SK-N-SH treated with all-trans-retinoic acid at 6 μM for 48 hours (cell line): ENCODE measurements around the gene PWWP2A.

Experiments
- ATAC-seq: fragments of 200-7000 bp; cut with Tn5 transposase; 3 replicates; pipeline ENCODE4 v1.9.1; 2020; ENCODE audit warnings: mild to moderate bottlenecking, moderate library complexity
- ARNTL ChIP-seq: fragments of 450-650 bp; formaldehyde crosslinking; IDR thresholded peaks from 2 replicates; pipeline ENCODE4 v1.5.0; 2020; ENCODE audit warnings: low read depth, mild to moderate bottlenecking, moderate library complexity, borderline replicate concordance
- BACH2 ChIP-seq: fragments of 250-450 bp; sonication (Bioruptor Pico); IDR thresholded peaks from 2 replicates; pipeline ENCODE4 v1.9.0; 2021; ENCODE audit warnings: mild to moderate bottlenecking, borderline replicate concordance
- CSDC2 ChIP-seq: fragments of 250-450 bp; sonication (Bioruptor Pico); IDR thresholded peaks from 2 replicates; pipeline ENCODE4 v1.5.0; 2020; ENCODE audit warnings: mild to moderate bottlenecking, moderate library complexity
- ESRRG ChIP-seq: fragments of 250-450 bp; sonication (Bioruptor Pico); IDR thresholded peaks from 2 replicates; pipeline ENCODE4 v1.6.1; 2021; ENCODE audit warnings: mild to moderate bottlenecking
- GLIS3 ChIP-seq: fragments of 250-450 bp; sonication (Bioruptor Pico); IDR thresholded peaks from 2 replicates; pipeline ENCODE4 v1.5.0; 2020; ENCODE audit warnings: mild to moderate bottlenecking, moderate library complexity
- ISL1 ChIP-seq: fragments of 250-450 bp; sonication (Bioruptor Pico); IDR thresholded peaks from 2 replicates; pipeline ENCODE4 v2.1.2; 2022; ENCODE audit warnings: mild to moderate bottlenecking, moderate library complexity
- OSR1 ChIP-seq: fragments of 250-450 bp; sonication (Bioruptor Pico); IDR thresholded peaks from 2 replicates; pipeline ENCODE4 v1.8.0; 2022; ENCODE audit warnings: moderate library complexity, mild to moderate bottlenecking, inconsistent platforms
- PPARA ChIP-seq: fragments of 250-450 bp; sonication (Bioruptor Pico); IDR thresholded peaks from 2 replicates; pipeline ENCODE4 v1.5.0; 2020; ENCODE audit warnings: mild to moderate bottlenecking, borderline replicate concordance
- SNAI2 ChIP-seq: fragments of 250-450 bp; sonication (Bioruptor Pico); IDR thresholded peaks from 2 replicates; pipeline ENCODE4 v1.5.0; 2020; ENCODE audit warnings: mild to moderate bottlenecking, moderate library complexity
- TCF4 ChIP-seq: fragments of 250-450 bp; sonication (Bioruptor Pico); IDR thresholded peaks from 2 replicates; pipeline ENCODE4 v1.8.0; 2021; ENCODE audit warnings: mild to moderate bottlenecking, moderate library complexity, borderline replicate concordance
- TOX ChIP-seq: fragments of 250-450 bp; sonication (Bioruptor Pico); IDR thresholded peaks from 2 replicates; pipeline ENCODE4 v1.8.0; 2021; ENCODE audit warnings: mild to moderate bottlenecking, moderate library complexity, borderline replicate concordance
- ZC3H10 ChIP-seq: fragments of 250-450 bp; sonication (Bioruptor Pico); IDR thresholded peaks from 2 replicates; pipeline ENCODE4 v1.5.1; 2021; ENCODE audit warnings: mild to moderate bottlenecking, moderate library complexity
- ZFP3 ChIP-seq: fragments of 250-450 bp; sonication (Bioruptor Pico); IDR thresholded peaks from 2 replicates; pipeline ENCODE4 v1.5.0; 2020; ENCODE audit warnings: mild to moderate bottlenecking, moderate library complexity
- ZNF565 ChIP-seq: fragments of 450-650 bp; formaldehyde crosslinking; conservative IDR thresholded peaks from 2 replicates; pipeline ENCODE4 v1.5.0; 2020; ENCODE audit warnings: low read depth, mild to moderate bottlenecking, moderate library complexity
- ZNF70 ChIP-seq: fragments of 450-650 bp; formaldehyde crosslinking; IDR thresholded peaks from 2 replicates; pipeline ENCODE4 v1.5.0; 2020; ENCODE audit warnings: mild to moderate bottlenecking, moderate library complexity
- ZNF8 ChIP-seq: fragments of 450-650 bp; formaldehyde crosslinking; IDR thresholded peaks from 2 replicates; pipeline ENCODE4 v1.5.0; 2020; ENCODE audit warnings: mild to moderate bottlenecking, moderate library complexity
- TF ChIP-seq, protein P1 (sequence below): fragments of 250-450 bp; sonication (Bioruptor Pico); IDR thresholded peaks from 2 replicates; pipeline ENCODE4 v1.5.1; 2020; ENCODE audit warnings: low read depth, mild to moderate bottlenecking, moderate library complexity
- TF ChIP-seq, protein P2 (sequence below): fragments of 250-450 bp; sonication (Bioruptor Pico); IDR thresholded peaks from 2 replicates; pipeline ENCODE4 v1.8.0; 2020; ENCODE audit warnings: mild to moderate bottlenecking, moderate library complexity, borderline replicate concordance
- TF ChIP-seq, protein P3 (sequence below): fragments of 250-450 bp; sonication (Bioruptor Pico); IDR thresholded peaks from 2 replicates; pipeline ENCODE4 v1.5.0; 2020; ENCODE audit warnings: mild to moderate bottlenecking, moderate library complexity
- TF ChIP-seq, protein P4 (sequence below): fragments of 250-450 bp; sonication (Bioruptor Pico); IDR thresholded peaks from 2 replicates; pipeline ENCODE4 v1.8.0; 2021; ENCODE audit warnings: low read depth, mild to moderate bottlenecking, moderate library complexity, borderline replicate concordance

The PWWP2A gene

DNA sequence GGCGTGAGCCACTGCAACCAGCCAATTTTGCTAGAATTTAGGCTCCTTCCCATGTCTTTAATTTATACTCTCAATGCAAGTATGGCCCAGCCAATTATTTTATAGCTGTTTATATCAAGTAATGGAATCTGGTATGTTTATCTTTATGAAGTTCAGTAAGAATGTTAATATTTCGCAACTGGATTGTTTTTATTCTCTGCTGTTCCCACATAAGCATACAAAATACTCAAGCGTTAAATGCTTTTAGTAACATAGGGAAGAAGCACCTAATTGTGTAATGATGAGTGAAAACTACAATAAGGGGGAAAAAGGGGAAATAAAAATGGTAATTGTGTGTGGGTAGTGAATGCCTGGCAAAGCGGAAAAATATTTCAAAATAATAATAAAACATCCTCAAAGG, 21.3 kb downstream of the PWWP2A start (continued):
- TF ChIP-seq, protein P1, sequence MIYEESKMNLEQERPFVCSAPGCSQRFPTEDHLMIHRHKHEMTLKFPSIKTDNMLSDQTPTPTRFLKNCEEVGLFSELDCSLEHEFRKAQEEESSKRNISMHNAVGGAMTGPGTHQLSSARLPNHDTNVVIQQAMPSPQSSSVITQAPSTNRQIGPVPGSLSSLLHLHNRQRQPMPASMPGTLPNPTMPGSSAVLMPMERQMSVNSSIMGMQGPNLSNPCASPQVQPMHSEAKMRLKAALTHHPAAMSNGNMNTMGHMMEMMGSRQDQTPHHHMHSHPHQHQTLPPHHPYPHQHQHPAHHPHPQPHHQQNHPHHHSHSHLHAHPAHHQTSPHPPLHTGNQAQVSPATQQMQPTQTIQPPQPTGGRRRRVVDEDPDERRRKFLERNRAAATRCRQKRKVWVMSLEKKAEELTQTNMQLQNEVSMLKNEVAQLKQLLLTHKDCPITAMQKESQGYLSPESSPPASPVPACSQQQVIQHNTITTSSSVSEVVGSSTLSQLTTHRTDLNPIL (CRISPR knock-in tag) = no peak
- TF ChIP-seq ZNF70 (CRISPR knock-in tag) = no peak
- TF ChIP-seq PPARA (CRISPR knock-in tag) = no peak
- TF ChIP-seq ZNF8 (CRISPR knock-in tag) = no peak
- TF ChIP-seq ZNF565 (CRISPR knock-in tag) = no peak
- TF ChIP-seq CSDC2 = no peak
- no peak for TF ChIP-seq GLIS3 (CRISPR knock-in tag)
- TF ChIP-seq, all 23 proteins: peak for 0

DNA sequence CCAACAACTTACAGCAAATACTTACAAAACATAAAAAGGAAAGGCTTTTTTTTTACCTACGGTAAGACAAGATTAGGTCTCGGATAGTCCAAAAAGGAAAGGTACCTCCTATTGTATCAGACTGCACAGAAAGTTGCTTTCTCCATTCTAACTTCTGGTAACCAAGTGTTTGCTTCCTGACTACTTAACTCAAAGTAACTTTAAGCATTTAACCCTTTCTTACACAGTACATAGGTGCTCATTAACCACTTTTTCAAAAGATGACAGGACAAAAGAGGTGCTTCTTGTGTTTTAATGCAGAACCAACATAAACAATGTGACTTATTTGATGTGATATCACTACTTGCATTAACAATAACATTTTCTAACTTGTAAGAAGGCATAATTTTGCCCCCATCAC, 23.1 kb downstream of the PWWP2A start:
- ATAC-seq = no peak
- TF ChIP-seq TOX (CRISPR knock-in tag) (no peak), GLIS3 (CRISPR knock-in tag) (no peak), ISL1 (CRISPR knock-in tag) (no peak), TCF4 (CRISPR knock-in tag) (no peak), ARNTL (CRISPR knock-in tag) (no peak), CSDC2 (no peak), ZNF8 (CRISPR knock-in tag) (no peak), PPARA (CRISPR knock-in tag) (no peak), ESRRG (CRISPR knock-in tag) (no peak), ZNF70 (CRISPR knock-in tag) (no peak), OSR1 (CRISPR knock-in tag) (no peak), ZFP3 (CRISPR knock-in tag) (no peak), BACH2 (CRISPR knock-in tag) (no peak)
- TF ChIP-seq, protein P2, sequence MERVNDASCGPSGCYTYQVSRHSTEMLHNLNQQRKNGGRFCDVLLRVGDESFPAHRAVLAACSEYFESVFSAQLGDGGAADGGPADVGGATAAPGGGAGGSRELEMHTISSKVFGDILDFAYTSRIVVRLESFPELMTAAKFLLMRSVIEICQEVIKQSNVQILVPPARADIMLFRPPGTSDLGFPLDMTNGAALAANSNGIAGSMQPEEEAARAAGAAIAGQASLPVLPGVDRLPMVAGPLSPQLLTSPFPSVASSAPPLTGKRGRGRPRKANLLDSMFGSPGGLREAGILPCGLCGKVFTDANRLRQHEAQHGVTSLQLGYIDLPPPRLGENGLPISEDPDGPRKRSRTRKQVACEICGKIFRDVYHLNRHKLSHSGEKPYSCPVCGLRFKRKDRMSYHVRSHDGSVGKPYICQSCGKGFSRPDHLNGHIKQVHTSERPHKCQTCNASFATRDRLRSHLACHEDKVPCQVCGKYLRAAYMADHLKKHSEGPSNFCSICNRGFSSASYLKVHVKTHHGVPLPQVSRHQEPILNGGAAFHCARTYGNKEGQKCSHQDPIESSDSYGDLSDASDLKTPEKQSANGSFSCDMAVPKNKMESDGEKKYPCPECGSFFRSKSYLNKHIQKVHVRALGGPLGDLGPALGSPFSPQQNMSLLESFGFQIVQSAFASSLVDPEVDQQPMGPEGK (CRISPR knock-in tag) = no peak
- TF ChIP-seq, protein P3, sequence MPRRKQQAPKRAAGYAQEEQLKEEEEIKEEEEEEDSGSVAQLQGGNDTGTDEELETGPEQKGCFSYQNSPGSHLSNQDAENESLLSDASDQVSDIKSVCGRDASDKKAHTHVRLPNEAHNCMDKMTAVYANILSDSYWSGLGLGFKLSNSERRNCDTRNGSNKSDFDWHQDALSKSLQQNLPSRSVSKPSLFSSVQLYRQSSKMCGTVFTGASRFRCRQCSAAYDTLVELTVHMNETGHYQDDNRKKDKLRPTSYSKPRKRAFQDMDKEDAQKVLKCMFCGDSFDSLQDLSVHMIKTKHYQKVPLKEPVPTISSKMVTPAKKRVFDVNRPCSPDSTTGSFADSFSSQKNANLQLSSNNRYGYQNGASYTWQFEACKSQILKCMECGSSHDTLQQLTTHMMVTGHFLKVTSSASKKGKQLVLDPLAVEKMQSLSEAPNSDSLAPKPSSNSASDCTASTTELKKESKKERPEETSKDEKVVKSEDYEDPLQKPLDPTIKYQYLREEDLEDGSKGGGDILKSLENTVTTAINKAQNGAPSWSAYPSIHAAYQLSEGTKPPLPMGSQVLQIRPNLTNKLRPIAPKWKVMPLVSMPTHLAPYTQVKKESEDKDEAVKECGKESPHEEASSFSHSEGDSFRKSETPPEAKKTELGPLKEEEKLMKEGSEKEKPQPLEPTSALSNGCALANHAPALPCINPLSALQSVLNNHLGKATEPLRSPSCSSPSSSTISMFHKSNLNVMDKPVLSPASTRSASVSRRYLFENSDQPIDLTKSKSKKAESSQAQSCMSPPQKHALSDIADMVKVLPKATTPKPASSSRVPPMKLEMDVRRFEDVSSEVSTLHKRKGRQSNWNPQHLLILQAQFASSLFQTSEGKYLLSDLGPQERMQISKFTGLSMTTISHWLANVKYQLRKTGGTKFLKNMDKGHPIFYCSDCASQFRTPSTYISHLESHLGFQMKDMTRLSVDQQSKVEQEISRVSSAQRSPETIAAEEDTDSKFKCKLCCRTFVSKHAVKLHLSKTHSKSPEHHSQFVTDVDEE (CRISPR knock-in tag) = no peak
- TF ChIP-seq, protein P4, sequence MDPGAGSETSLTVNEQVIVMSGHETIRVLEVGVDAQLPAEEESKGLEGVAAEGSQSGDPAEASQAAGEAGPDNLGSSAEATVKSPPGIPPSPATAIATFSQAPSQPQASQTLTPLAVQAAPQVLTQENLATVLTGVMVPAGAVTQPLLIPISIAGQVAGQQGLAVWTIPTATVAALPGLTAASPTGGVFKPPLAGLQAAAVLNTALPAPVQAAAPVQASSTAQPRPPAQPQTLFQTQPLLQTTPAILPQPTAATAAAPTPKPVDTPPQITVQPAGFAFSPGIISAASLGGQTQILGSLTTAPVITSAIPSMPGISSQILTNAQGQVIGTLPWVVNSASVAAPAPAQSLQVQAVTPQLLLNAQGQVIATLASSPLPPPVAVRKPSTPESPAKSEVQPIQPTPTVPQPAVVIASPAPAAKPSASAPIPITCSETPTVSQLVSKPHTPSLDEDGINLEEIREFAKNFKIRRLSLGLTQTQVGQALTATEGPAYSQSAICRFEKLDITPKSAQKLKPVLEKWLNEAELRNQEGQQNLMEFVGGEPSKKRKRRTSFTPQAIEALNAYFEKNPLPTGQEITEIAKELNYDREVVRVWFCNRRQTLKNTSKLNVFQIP (CRISPR knock-in tag) = no peak

DNA sequence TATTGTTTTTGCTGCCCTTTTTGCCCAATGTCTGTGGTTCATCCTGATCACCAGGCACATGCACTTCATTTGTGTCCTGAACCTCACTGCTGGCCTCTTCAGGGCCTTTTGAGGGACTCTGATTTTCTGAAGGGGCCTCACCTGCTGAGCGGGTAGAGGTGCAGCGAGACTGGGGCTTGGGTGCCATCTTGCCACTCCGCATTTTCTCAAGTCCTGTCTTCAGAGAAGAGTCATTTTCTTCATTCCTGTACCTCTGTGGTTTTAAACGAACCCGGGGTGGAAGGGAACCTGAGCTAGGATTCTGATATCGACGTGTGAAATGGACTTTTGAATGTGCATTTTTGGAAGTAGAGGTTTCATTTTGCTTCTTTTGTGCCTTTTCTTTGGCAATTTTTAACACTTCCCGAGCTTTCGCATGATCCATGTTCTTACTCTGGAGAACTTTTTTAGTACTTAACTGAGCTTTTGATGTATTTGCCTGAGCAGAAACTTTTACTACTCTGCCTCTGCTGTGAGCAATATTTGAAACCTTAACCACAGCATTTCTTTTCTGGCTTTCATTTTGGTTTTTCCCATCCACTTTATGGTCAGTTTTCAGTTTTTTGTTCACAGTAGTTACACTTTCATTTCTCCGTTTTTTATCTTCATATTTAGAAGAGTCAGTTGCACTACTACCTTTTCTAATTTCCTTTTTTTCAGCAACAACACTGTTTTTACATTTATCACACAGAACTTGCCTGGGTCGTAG, 26.1 kb downstream of the PWWP2A start:
- no peak for ATAC-seq
- TF ChIP-seq ZNF70 (CRISPR knock-in tag) (no peak), ZNF565 (CRISPR knock-in tag) (no peak), BACH2 (CRISPR knock-in tag) (no peak), ARNTL (CRISPR knock-in tag) (no peak), PPARA (CRISPR knock-in tag) (no peak), ZC3H10 (CRISPR knock-in tag) (no peak), SNAI2 (CRISPR knock-in tag) (no peak)
- TF ChIP-seq, protein P4 (CRISPR knock-in tag) = no peak
- TF ChIP-seq, protein P2 (CRISPR knock-in tag) = no peak
- TF ChIP-seq, protein P1 (CRISPR knock-in tag) = no peak
